Astrocyte of the spinal cord (primary cell): ENCODE results near the gene TSPEAR.

Experiments
- DNase-seq: peaks from one replicate; pipeline ENCODE4 v3.0.0; 2011; ENCODE audit warnings: low read depth, low spot score
- H3K4me3 ChIP-seq: 2 replicates; pipeline ENCODE4 v1.5.1; 2011; ENCODE audit warnings: low read depth, mild to moderate bottlenecking, low read length, moderate library complexity
- in situ Hi-C: cut with HindIII; loops from 2 replicates; pipeline ENCODE4 v1.10.0; 2017; ENCODE audit warnings: low sequenced_read_pairs
- TF ChIP-seq, protein P1 (sequence below): IDR thresholded peaks from 2 replicates; pipeline ENCODE4 v1.5.1; 2012; ENCODE audit warnings: low read depth, mild to moderate bottlenecking, low read length, inconsistent platforms

The TSPEAR gene

DNA sequence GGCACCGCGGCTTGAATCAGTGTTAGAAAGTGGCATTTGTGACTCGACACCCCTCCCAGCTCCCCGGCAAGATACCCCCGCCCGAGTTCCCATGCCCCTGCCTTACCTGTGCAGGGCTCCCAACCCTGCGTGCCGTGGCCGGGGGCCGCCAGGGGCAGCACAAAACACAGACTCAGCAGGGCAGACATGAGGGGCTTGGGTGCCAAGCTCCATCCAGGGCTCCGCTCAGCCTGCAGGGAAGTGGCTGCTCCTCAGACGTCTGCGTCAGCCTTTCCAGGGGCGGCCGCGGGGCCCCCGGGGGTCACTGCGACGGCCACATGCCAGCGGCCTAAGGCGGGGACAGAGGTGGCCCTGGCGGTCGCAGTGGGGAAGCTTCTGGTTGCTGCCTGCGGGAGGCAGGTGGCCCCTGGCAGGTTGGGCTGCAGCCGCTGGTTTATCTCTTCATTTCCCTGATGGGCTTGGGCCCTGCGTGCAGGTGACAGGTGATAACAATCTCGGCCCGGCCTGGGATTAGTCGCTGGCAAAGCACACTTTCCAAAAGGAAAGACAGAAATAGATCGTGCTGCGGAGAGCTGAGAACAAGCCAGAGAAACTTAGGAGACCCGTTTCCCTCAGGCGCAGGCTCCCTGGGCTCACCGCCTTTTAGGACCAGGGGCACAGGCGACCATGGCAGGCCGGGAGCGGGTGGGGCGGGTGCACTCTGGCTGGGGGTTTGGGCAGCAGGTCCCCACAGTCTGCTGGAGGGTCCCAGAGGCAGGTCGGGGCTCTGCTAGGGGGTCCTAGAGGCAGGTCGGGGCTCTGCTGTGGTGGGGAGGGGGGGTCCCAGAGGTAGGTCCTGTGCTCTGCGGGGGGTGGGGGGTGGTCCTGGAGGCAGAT lies at the start of gene TSPEAR:
TSPEAR (minus strand) TSS at position 246 of the 876 bp plus-strand sequence; CDS start at position 188, 58 bp downstream.
- no peak for DNase-seq
- no peak within 1 kb of the TSS for H3K4me3 ChIP-seq
- in situ Hi-C loops: no loop called here
- TF ChIP-seq, protein P1, sequence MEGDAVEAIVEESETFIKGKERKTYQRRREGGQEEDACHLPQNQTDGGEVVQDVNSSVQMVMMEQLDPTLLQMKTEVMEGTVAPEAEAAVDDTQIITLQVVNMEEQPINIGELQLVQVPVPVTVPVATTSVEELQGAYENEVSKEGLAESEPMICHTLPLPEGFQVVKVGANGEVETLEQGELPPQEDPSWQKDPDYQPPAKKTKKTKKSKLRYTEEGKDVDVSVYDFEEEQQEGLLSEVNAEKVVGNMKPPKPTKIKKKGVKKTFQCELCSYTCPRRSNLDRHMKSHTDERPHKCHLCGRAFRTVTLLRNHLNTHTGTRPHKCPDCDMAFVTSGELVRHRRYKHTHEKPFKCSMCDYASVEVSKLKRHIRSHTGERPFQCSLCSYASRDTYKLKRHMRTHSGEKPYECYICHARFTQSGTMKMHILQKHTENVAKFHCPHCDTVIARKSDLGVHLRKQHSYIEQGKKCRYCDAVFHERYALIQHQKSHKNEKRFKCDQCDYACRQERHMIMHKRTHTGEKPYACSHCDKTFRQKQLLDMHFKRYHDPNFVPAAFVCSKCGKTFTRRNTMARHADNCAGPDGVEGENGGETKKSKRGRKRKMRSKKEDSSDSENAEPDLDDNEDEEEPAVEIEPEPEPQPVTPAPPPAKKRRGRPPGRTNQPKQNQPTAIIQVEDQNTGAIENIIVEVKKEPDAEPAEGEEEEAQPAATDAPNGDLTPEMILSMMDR: no peak

DNA sequence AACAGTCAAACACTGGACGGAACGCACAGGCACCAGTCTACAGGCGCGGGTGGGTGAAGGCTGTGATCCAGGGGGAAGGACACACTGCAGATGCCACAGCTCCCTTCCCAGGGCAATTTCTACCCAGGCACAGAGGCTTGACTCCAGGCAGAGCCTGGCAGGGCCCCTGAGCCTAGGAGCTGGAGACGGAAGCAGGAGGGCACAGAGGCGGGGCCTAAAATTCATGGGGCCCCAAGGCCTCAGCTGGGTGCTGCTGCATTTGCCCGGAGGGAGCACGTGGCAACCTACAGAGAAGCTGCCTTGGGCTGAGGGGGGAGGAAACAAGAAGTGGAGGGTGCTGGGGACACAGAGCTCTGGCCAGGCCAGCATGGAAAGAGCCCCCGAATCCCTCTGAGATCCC lies 49.0 kb upstream of the TSPEAR start:
- no peak overlapping the region for H3K4me3 ChIP-seq
- in situ Hi-C loops: no loop called here
- TF ChIP-seq, protein P1: no peak
- DNase-seq: no peak

DNA sequence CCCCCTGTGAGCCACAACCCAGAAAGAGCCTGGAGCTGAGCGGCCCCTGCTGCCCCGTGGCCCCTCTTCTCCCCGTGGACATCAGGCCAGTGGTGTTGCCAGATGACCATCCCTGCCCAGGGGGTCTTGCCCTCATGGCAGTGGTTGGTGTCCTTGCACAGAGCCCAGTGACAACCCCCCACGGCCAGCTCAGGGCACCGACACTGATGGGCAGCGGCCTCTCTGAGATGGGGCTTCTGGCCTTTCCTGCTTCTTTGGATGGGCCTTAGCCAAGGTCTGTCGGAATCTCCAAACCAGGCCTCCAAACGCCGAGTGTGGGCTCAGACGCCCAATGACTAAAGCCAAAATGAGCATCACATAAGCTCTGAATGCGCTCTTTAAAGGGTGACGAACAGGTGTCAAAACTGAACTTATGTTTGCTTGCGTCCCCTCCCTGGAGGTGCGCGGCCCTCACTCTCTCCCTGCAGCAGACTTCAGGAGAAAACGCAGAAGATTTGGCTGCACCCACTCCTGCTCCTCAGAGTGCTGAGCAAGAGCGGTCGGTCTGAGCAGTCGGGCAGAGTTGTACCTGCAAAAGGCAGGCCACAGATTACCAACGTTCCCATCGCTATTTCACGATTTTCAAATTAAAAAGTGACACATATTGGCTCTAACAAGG lies 48.4 kb upstream of the TSPEAR start:
- TF ChIP-seq, protein P1: no peak
- in situ Hi-C loops: no loop called here
- H3K4me3 ChIP-seq: no peak overlapping the region
- no peak for DNase-seq

DNA sequence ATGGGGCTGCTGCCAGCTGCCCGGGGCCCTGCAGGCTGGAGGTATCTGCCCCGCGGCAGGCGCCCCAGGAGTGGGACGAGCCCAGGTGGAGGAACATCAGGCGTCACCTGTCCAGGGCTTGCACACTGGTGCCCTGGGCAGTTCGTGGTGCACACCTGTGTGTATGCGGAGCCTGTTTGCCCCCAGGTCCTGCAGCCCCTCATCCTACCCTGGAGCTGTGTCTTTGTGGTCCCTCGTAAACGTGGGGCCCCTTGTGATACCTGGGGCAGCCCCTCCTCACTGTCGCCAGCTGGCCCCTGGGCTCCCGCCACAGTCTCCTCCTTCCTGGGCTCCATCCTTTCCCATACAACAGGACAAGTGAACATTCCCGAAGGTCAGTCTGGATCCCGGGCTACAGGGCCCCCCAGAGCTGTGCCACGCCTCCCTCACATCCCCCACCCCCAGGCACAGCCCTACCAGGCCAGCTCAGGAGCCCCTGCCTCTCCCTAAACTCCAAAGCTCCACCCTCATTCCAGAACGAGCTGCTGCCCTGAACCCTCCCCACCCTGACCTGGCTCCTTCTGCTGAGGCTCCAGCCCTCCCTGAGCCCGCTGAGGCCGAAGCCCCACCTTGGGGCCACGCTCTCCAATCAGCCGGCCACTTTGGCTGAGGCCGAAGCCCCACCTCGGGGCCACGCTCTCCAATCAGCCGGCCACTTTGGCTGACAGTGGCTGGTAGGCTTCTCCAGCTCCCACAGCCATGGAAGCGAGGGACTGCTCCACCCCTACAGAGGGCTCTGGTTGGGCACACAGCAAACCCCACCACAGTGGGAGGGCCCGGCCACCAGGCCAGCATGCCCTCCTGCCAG lies 47.6 kb upstream of the TSPEAR start:
- in situ Hi-C loops: no loop called here
- no peak for DNase-seq
- TF ChIP-seq, protein P1: no peak
- no peak overlapping the region for H3K4me3 ChIP-seq

DNA sequence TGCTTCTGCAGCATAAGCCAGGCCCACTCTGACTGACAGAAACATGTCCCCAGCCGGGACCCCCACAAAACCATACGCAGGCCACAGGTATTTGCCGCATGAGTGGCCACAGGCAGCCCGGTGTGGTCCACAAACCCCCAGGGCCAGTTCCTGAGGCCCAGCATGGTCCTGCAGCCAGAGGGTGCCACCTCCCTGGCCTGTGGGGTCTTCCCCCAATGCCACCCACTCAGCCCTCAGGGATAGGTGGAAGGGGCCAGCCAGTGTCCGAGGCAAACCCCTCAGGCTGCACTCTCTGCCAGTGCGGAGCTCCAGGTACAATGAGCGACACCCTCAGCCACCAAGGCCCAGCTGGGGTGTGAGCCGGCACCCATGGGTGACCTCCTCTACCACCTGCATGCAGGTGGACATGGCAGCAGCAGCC lies 46.8 kb upstream of the TSPEAR start:
- no peak overlapping the region for H3K4me3 ChIP-seq
- in situ Hi-C loops: no loop called here
- DNase-seq: no peak
- TF ChIP-seq, protein P1: no peak

DNA sequence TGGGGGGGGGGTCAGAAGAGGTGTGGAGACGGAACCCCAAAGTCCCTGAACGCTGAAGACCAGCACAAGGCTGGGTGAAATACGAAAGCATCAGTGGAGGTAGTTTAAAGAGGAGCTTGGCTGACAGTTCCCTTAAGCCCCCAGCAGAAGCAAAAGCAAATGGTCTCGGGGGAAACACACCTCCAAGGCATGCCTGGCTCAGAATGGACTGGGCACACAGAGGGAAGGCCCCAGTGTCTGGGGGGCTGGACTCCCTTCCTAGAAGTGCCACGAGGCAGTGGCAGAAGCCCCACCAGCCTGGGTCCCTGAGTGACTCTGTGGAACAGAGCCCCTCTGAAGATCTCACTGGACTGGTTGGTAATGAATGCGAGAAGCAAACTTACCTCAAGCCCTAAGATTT lies 46.4 kb upstream of the TSPEAR start:
- in situ Hi-C loops: no loop called here

More for the DNA sequence above, 46.4 kb upstream of the TSPEAR start:
- H3K4me3 ChIP-seq: no peak overlapping the region
- TF ChIP-seq, protein P1: no peak
- no peak for DNase-seq
